Measurements from ENCODE around the gene ANXA2.
A peak's percentile ranks its signal among the peaks of the same experiment; 100 is the strongest.

The ANXA2 gene

GRCh38 chr15:60324706-60325438, 72.9 kb downstream of the ANXA2 start:
- H3K4me1 ChIP-seq (ENCODE audit: low read length) = peaks cover 18% of the 10 kb centered on the region
- no peak overlapping the region for H3K9ac ChIP-seq (ENCODE audit: low read length)
- H4K20me1 ChIP-seq (ENCODE audit: insufficient read depth, low read length) = no peaks in the 10 kb centered on the region
- TF ChIP-seq CTCF (IDR thresholded peaks at IDR 0.05; ENCODE audit: low read depth, low read length) (no peak), EZH2phosphoT487 (IDR thresholded peaks at IDR 0.05; ENCODE audit: low read depth) (no peak)
- peaks cover 21% of the 10 kb centered on the region for H3K27me3 ChIP-seq (ENCODE audit: low read depth, low read length)
- no peaks in the 10 kb centered on the region for H3K36me3 ChIP-seq (replicated peaks; ENCODE audit: low read depth, low read length)
- H3K27ac ChIP-seq (ENCODE audit: low read length) = no peak overlapping the region
- no peak overlapping the region for H3K4me2 ChIP-seq (ENCODE audit: low read length)
- H3K4me3 ChIP-seq (ENCODE audit: low read length) = no peak overlapping the region
- no peaks in the 10 kb centered on the region for H3K79me2 ChIP-seq (ENCODE audit: low read length)
- no peaks in the 10 kb centered on the region for H3K9me3 ChIP-seq (ENCODE audit: insufficient read depth, low read length)
- no peak overlapping the region for H2AFZ ChIP-seq (ENCODE audit: low read depth, low read length)

GRCh38 chr15:60323322-60323721, 74.5 kb downstream of the ANXA2 start:
- H3K9ac ChIP-seq (ENCODE audit: low read length) = no peak overlapping the region
- no peaks in the 10 kb centered on the region for H4K20me1 ChIP-seq (ENCODE audit: insufficient read depth, low read length)
- no peak overlapping the region for H3K4me3 ChIP-seq (ENCODE audit: low read length)
- TF ChIP-seq CTCF (IDR thresholded peaks at IDR 0.05; ENCODE audit: low read depth, low read length) (no peak), EZH2phosphoT487 (IDR thresholded peaks at IDR 0.05; ENCODE audit: low read depth) (no peak)
- no peak overlapping the region for H3K27ac ChIP-seq (ENCODE audit: low read length)
- no peaks in the 10 kb centered on the region for H3K36me3 ChIP-seq (replicated peaks; ENCODE audit: low read depth, low read length)
- H3K4me2 ChIP-seq (ENCODE audit: low read length) = no peak overlapping the region
- H3K79me2 ChIP-seq (ENCODE audit: low read length) = no peaks in the 10 kb centered on the region
- peaks cover 18% of the 10 kb centered on the region for H3K4me1 ChIP-seq (ENCODE audit: low read length)
- no peak overlapping the region for H2AFZ ChIP-seq (ENCODE audit: low read depth, low read length)
- H3K9me3 ChIP-seq (ENCODE audit: insufficient read depth, low read length) = no peaks in the 10 kb centered on the region
- H3K27me3 ChIP-seq (ENCODE audit: low read depth, low read length) = peaks cover 16% of the 10 kb centered on the region

GRCh38 chr15:60320365-60320764, 77.4 kb downstream of the ANXA2 start:
- H2AFZ ChIP-seq (ENCODE audit: low read depth, low read length) = peak overlapping the region; percentile 42; the same call in 1 of the 2 replicates
- H3K79me2 ChIP-seq (ENCODE audit: low read length) = no peaks in the 10 kb centered on the region
- peaks cover 9% of the 10 kb centered on the region; the same call in 1 of the 2 replicates for H3K9me3 ChIP-seq (ENCODE audit: insufficient read depth, low read length)
- peaks cover 5% of the 10 kb centered on the region for H3K4me1 ChIP-seq (ENCODE audit: low read length)
- H3K9ac ChIP-seq (ENCODE audit: low read length) = no peak overlapping the region
- no peak for TF ChIP-seq CTCF (IDR thresholded peaks at IDR 0.05; ENCODE audit: low read depth, low read length)
- TF ChIP-seq EZH2phosphoT487 (IDR thresholded peaks at IDR 0.05; ENCODE audit: low read depth) = no peak
- no peaks in the 10 kb centered on the region for H4K20me1 ChIP-seq (ENCODE audit: insufficient read depth, low read length)
- H3K4me2 ChIP-seq (ENCODE audit: low read length) = no peak overlapping the region
- H3K36me3 ChIP-seq (replicated peaks; ENCODE audit: low read depth, low read length) = peaks cover 11% of the 10 kb centered on the region
- H3K27ac ChIP-seq (ENCODE audit: low read length) = no peak overlapping the region
- no peak overlapping the region for H3K4me3 ChIP-seq (ENCODE audit: low read length)
- H3K27me3 ChIP-seq (ENCODE audit: low read depth, low read length) = peaks cover 10% of the 10 kb centered on the region

- Histone ChIP-seq H3K79me2 (ENCODE audit: low read length) (no peaks in the 10 kb centered on the region), H3K9me3 (ENCODE audit: insufficient read depth, low read length) (peaks cover 19% of the 10 kb centered on the region; the same call in 1 of the 2 replicates), H3K36me3 (replicated peaks; ENCODE audit: low read depth, low read length) (peaks cover 18% of the 10 kb centered on the region), H4K20me1 (ENCODE audit: insufficient read depth, low read length) (no peaks in the 10 kb centered on the region), H2AFZ (ENCODE audit: low read depth, low read length) (no peak overlapping the region), H3K4me2 (ENCODE audit: low read length) (no peak overlapping the region), H3K27me3 (ENCODE audit: low read depth, low read length) (no peaks in the 10 kb centered on the region), H3K9ac (ENCODE audit: low read length) (no peak overlapping the region), H3K4me1 (ENCODE audit: low read length) (peaks cover 10% of the 10 kb centered on the region), H3K4me3 (ENCODE audit: low read length) (no peak overlapping the region), H3K27ac (ENCODE audit: low read length) (no peak overlapping the region)
- TF ChIP-seq EZH2phosphoT487 (IDR thresholded peaks at IDR 0.05; ENCODE audit: low read depth) (no peak), CTCF (IDR thresholded peaks at IDR 0.05; ENCODE audit: low read depth, low read length) (no peak)
Measured at GRCh38 chr15:60318216-60318867, 79.4 kb downstream of the ANXA2 start.

Data from OCI-LY3 (cell line).